H9 (cell line): Measurements from ENCODE around the gene EDA. TPM values are rescaled to one million over a fixed set of nuclear protein-coding genes. Genes with fewer than 3 reads are reported as not detected.

ENCODE experiments used
- DNase-seq: peaks from one replicate; pipeline ENCODE4 v3.0.0-alpha.2; 2017
- H2AFZ ChIP-seq: one replicate; pipeline ENCODE4 v1.6.1; 2013; ENCODE audit warnings: mild to moderate bottlenecking, low read length, control low read depth, moderate library complexity
- H2AK5ac ChIP-seq: 2 replicates; pipeline ENCODE4 v1.6.1; 2013; ENCODE audit warnings: low read length, control low read depth, mixed read lengths; ENCODE audit not compliant: insufficient read length
- H2BK120ac ChIP-seq: one replicate; pipeline ENCODE4 v1.6.1; 2013; ENCODE audit warnings: low read depth, mild to moderate bottlenecking, low read length, control low read depth, inconsistent platforms; ENCODE audit not compliant: poor library complexity, severe bottlenecking
- H2BK12ac ChIP-seq: 2 replicates; pipeline ENCODE4 v1.6.1; 2013; ENCODE audit warnings: low read length, control low read depth, mixed read lengths, low read depth; ENCODE audit not compliant: insufficient read length
- H2BK15ac ChIP-seq: 2 replicates; pipeline ENCODE4 v1.6.1; 2013; ENCODE audit warnings: low read depth, low read length, control low read depth
- H2BK20ac ChIP-seq: one replicate; pipeline ENCODE4 v1.6.1; 2013; ENCODE audit warnings: low read depth, mild to moderate bottlenecking, low read length, control low read depth, inconsistent platforms; ENCODE audit not compliant: poor library complexity, severe bottlenecking
- H2BK5ac ChIP-seq: 2 replicates; pipeline ENCODE4 v1.6.1; 2013; ENCODE audit warnings: low read length, control low read depth, mixed read lengths; ENCODE audit not compliant: insufficient read length
- H3K14ac ChIP-seq: 2 replicates; pipeline ENCODE4 v1.6.1; 2013; ENCODE audit warnings: low read length, control low read depth; ENCODE audit not compliant: insufficient read depth
- H3K18ac ChIP-seq: 2 replicates; pipeline ENCODE4 v1.6.1; 2013; ENCODE audit warnings: low read depth, mild to moderate bottlenecking, mixed read lengths, low read length, control low read depth; ENCODE audit not compliant: insufficient read length
- H3K23ac ChIP-seq: 2 replicates; pipeline ENCODE4 v1.6.1; 2013; ENCODE audit warnings: low read length, control low read depth, mixed read lengths, low read depth; ENCODE audit not compliant: insufficient read length
- H3K23me2 ChIP-seq: 2 replicates; pipeline ENCODE4 v1.6.1; 2013; ENCODE audit warnings: low read depth, mild to moderate bottlenecking, mixed read lengths, low read length, control low read depth; ENCODE audit not compliant: insufficient read length, poor library complexity, severe bottlenecking
- H3K27ac ChIP-seq: 2 replicates; pipeline ENCODE4 v1.5.1; 2013; ENCODE audit warnings: low read length, control low read depth, mixed read lengths, low read depth; ENCODE audit not compliant: insufficient read length
- H3K27me3 ChIP-seq: 2 replicates; pipeline ENCODE4 v1.6.1; 2013; ENCODE audit warnings: low read length, control low read depth, inconsistent platforms; ENCODE audit not compliant: insufficient read depth
- H3K4ac ChIP-seq: 2 replicates; pipeline ENCODE4 v1.6.1; 2013; ENCODE audit warnings: low read depth, mild to moderate bottlenecking, control low read depth, inconsistent platforms, low read length, moderate library complexity
- H3K4me1 ChIP-seq: 2 replicates; pipeline ENCODE4 v1.6.1; 2013; ENCODE audit warnings: low read length, control low read depth, inconsistent platforms; ENCODE audit not compliant: insufficient read depth
- H3K4me2 ChIP-seq: 2 replicates; pipeline ENCODE4 v1.6.1; 2013; ENCODE audit warnings: low read length, control low read depth, mixed read lengths; ENCODE audit not compliant: insufficient read length, insufficient read depth
- H3K56ac ChIP-seq: 2 replicates; pipeline ENCODE4 v1.6.1; 2013; ENCODE audit warnings: low read depth, mild to moderate bottlenecking, mixed read lengths, low read length, control low read depth; ENCODE audit not compliant: insufficient read length
- H3K79me1 ChIP-seq: 2 replicates; pipeline ENCODE4 v1.6.1; 2013; ENCODE audit warnings: low read depth, mild to moderate bottlenecking, moderate library complexity, low read length, control low read depth, inconsistent platforms; ENCODE audit not compliant: insufficient read depth, poor library complexity, severe bottlenecking
- H3K79me2 ChIP-seq: 2 replicates; pipeline ENCODE4 v1.6.1; 2013; ENCODE audit warnings: low read length, control low read depth, inconsistent platforms; ENCODE audit not compliant: insufficient read depth
- H3K9ac ChIP-seq: 2 replicates; pipeline ENCODE4 v1.6.1; 2013; ENCODE audit warnings: low read length, control low read depth, mixed read lengths; ENCODE audit not compliant: insufficient read length; ENCODE audit errors: extremely low read depth
- H3K9me3 ChIP-seq: one replicate; pipeline ENCODE4 v1.6.1; 2013; ENCODE audit warnings: low read depth, low read length, inconsistent platforms; ENCODE audit not compliant: control insufficient read depth
- H3T11ph ChIP-seq: one replicate; pipeline ENCODE4 v1.6.1; 2013; ENCODE audit warnings: mild to moderate bottlenecking, low read length, control low read depth, inconsistent platforms
- H4K20me1 ChIP-seq: one replicate; pipeline ENCODE4 v1.6.1; 2013; ENCODE audit not compliant: control insufficient read depth, insufficient read length, insufficient read depth
- H4K5ac ChIP-seq: 2 replicates; pipeline ENCODE4 v1.6.1; 2013; ENCODE audit warnings: low read depth, mild to moderate bottlenecking, mixed read lengths, low read length, control low read depth; ENCODE audit not compliant: insufficient read length
- H4K8ac ChIP-seq: replicated peaks from 2 replicates; pipeline ENCODE4 v1.6.1; 2013; ENCODE audit warnings: low read length, control low read depth, mixed read lengths, low read depth; ENCODE audit not compliant: insufficient read length
- H4K91ac ChIP-seq: 2 replicates; pipeline ENCODE4 v1.6.1; 2013; ENCODE audit warnings: low read depth, mild to moderate bottlenecking, moderate library complexity, mixed read lengths, low read length, control low read depth; ENCODE audit not compliant: insufficient read length
- H3K27ac Mint-ChIP-seq, 3 experiments: 2 replicates in 2 of 3; 3 replicates in 1 of 3; pipeline ENCODE4 v1.8.0; 2020 to 2021; ENCODE audit warnings: mixed read lengths in 3 of 3, mild to moderate bottlenecking in 1 of 3, moderate library complexity in 1 of 3
- H3K27me3 Mint-ChIP-seq: 2 replicates; pipeline ENCODE4 v1.8.0; 2021; ENCODE audit warnings: low read depth, mild to moderate bottlenecking, moderate library complexity, mixed read lengths
- H3K36me3 Mint-ChIP-seq, 3 experiments: 2 replicates in 2 of 3; 3 replicates in 1 of 3; pipeline ENCODE4 v1.8.0; 2020 to 2021; ENCODE audit warnings: low read depth in 3 of 3, mixed read lengths in 3 of 3; ENCODE audit not compliant: insufficient read depth in 1 of 3
- H3K4me1 Mint-ChIP-seq, 2 experiments: 2 replicates each; pipeline ENCODE4 v1.8.0; 2020; ENCODE audit warnings: mixed read lengths in 2 of 2
- H3K4me3 Mint-ChIP-seq, 2 experiments: 2 replicates in 1 of 2; 3 replicates in 1 of 2; pipeline ENCODE4 v1.8.0; 2020 to 2021; ENCODE audit warnings: mild to moderate bottlenecking in 2 of 2, mixed read lengths in 2 of 2, moderate library complexity in 1 of 2
- H3K9me3 Mint-ChIP-seq, 2 experiments: 2 replicates in 1 of 2; 3 replicates in 1 of 2; pipeline ENCODE4 v1.8.0; 2020; ENCODE audit warnings: mild to moderate bottlenecking in 2 of 2, mixed read lengths in 2 of 2, moderate library complexity in 1 of 2
- CTCF ChIP-seq: fragments of 200-600 bp; sonication (generic); conservative IDR thresholded peaks from 3 replicates; pipeline ENCODE4 v1.8.0; 2021; ENCODE audit warnings: antibody characterized with exemption, mild to moderate bottlenecking
- WGBS: extraction: QIAGEN DNeasy Blood & Tissue Kit; methylation state at CpG from one replicate; pipeline ENCODE4 v1.1.7; 2013; ENCODE audit warnings: missing lambda C conversion rate, low lambda C conversion rate, mixed read lengths; ENCODE audit not compliant: insufficient read length; ENCODE audit errors: extremely low coverage; 5-methylcytosine and 5-hydroxymethylcytosine counted together
- total RNA-seq: library from RNA; stranded (reverse); gene quantifications from 2 replicates; pipeline ENCODE4 v1.2.1, GENCODE V29; 2021

The EDA gene
- total RNA-seq, 1 experiment from 2014 or later = 7.7 TPM

DNA sequence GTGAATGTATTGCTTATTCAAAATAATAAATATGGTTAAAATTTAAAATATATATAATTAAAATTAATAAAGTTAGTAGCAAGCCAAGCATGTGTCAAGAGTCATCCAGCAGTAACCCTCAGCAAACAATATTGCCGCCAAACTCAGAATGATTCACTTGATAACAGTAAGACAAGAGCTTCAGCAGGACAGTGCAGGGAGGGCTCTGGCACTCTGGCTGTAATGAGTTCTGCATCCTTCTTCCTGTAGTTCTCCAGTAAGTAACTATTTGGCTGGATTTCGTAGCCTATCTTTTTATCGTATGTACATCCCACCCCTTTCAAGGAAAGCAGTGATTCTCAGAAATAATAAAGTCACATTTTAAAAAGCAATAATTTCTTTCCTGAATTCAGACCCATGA is 464.0 kb downstream of the EDA start:
- no peak overlapping the region for H3K4ac ChIP-seq
- peaks cover 2 to 12% (median 3%) of the 10 kb centered on the region in 3 experiments; a peak in 6 of 7 replicates for H3K36me3 Mint-ChIP-seq

More for the DNA sequence above, 464.0 kb downstream of the EDA start:
- H3K27me3 ChIP-seq = no peaks in the 10 kb centered on the region
- no peak for DNase-seq
- H3K18ac ChIP-seq = no peak overlapping the region
- H2AK5ac ChIP-seq = no peak overlapping the region
- no peak overlapping the region for H2AFZ ChIP-seq
- H3K23ac ChIP-seq = no peak overlapping the region
- H3K9me3 Mint-ChIP-seq = peaks cover 70 to 71% of the 10 kb centered on the region in 2 experiments
- no peak overlapping the region for H3T11ph ChIP-seq
- no peaks in the 10 kb centered on the region; the same call in 1 of the 2 replicates for H3K4me1 ChIP-seq
- H2BK12ac ChIP-seq = no peak overlapping the region
- no peak overlapping the region for H3K14ac ChIP-seq
- TF ChIP-seq CTCF = no peak
- H3K27ac ChIP-seq = no peak overlapping the region
- H3K4me1 Mint-ChIP-seq = peaks cover 15 to 24% of the 10 kb centered on the region in 2 experiments
- H3K4me3 Mint-ChIP-seq = no peak overlapping the region
- no peak overlapping the region for H4K91ac ChIP-seq
- no peak overlapping the region for H3K9ac ChIP-seq
- no peaks in the 10 kb centered on the region for H3K79me1 ChIP-seq
- H4K5ac ChIP-seq = no peak overlapping the region
- H4K20me1 ChIP-seq = no peaks in the 10 kb centered on the region
- H2BK120ac ChIP-seq = no peak overlapping the region
- H3K79me2 ChIP-seq = no peaks in the 10 kb centered on the region
- H2BK15ac ChIP-seq = no peak overlapping the region
- no peak overlapping the region for H3K27ac Mint-ChIP-seq
- no peak overlapping the region for H2BK5ac ChIP-seq
- no peaks in the 10 kb centered on the region for H3K23me2 ChIP-seq
- no CpG with 5 or more reads among the region's 3 CpGs for WGBS
- H2BK20ac ChIP-seq = no peak overlapping the region
- no peak overlapping the region for H4K8ac ChIP-seq
- H3K9me3 ChIP-seq = peaks cover 37% of the 10 kb centered on the region
- H3K56ac ChIP-seq = no peak overlapping the region
- H3K27me3 Mint-ChIP-seq = no peaks in the 10 kb centered on the region; the same call in 1 of the 2 replicates
- no peak overlapping the region for H3K4me2 ChIP-seq
